HL-60 (cell line): ENCODE measurements around the gene PTPRM.

Experiments used
- CTCF ChIP-seq: IDR thresholded peaks from one replicate; pipeline ENCODE4 v1.5.1; 2011; ENCODE audit warnings: low read length, control low read depth, inconsistent platforms; ENCODE audit not compliant: insufficient read depth
- POLR2AphosphoS5 ChIP-seq: IDR thresholded peaks from 2 replicates; pipeline ENCODE4 v1.6.1; 2012; ENCODE audit warnings: low read depth

- TF ChIP-seq CTCF (no peak), POLR2AphosphoS5 (no peak)
These were observed 52.6 kb downstream of the PTPRM start for GRCh38 chr18:7619676-7620075.
